LNCAP (cell line): ENCODE measurements around the gene OLFML2B.

ENCODE experiments used
- TF ChIP-seq, protein P1 (sequence below): fragments of 450-650 bp; IDR thresholded peaks from 2 replicates; pipeline ENCODE4 v1.5.1; 2017; ENCODE audit warnings: mild to moderate bottlenecking

Gene OLFML2B

DNA sequence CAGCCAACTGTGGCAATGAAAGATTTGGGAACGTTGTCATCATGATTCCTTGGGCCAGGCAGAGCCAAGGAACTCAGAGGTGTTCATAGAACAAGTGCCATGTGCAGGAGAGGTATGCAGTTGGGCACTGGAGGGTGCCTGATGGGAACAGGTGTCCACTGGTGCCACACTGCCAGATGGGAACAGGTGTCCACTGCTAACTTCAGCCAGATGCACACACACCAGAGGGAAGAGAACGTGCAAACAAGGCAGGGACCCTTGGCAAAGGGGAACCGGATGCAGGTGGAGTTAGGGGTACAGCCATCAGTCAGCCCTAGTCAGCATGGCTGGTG lies 13.5 kb downstream of the OLFML2B start:
- TF ChIP-seq, protein P1, sequence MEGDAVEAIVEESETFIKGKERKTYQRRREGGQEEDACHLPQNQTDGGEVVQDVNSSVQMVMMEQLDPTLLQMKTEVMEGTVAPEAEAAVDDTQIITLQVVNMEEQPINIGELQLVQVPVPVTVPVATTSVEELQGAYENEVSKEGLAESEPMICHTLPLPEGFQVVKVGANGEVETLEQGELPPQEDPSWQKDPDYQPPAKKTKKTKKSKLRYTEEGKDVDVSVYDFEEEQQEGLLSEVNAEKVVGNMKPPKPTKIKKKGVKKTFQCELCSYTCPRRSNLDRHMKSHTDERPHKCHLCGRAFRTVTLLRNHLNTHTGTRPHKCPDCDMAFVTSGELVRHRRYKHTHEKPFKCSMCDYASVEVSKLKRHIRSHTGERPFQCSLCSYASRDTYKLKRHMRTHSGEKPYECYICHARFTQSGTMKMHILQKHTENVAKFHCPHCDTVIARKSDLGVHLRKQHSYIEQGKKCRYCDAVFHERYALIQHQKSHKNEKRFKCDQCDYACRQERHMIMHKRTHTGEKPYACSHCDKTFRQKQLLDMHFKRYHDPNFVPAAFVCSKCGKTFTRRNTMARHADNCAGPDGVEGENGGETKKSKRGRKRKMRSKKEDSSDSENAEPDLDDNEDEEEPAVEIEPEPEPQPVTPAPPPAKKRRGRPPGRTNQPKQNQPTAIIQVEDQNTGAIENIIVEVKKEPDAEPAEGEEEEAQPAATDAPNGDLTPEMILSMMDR, result no peak

DNA sequence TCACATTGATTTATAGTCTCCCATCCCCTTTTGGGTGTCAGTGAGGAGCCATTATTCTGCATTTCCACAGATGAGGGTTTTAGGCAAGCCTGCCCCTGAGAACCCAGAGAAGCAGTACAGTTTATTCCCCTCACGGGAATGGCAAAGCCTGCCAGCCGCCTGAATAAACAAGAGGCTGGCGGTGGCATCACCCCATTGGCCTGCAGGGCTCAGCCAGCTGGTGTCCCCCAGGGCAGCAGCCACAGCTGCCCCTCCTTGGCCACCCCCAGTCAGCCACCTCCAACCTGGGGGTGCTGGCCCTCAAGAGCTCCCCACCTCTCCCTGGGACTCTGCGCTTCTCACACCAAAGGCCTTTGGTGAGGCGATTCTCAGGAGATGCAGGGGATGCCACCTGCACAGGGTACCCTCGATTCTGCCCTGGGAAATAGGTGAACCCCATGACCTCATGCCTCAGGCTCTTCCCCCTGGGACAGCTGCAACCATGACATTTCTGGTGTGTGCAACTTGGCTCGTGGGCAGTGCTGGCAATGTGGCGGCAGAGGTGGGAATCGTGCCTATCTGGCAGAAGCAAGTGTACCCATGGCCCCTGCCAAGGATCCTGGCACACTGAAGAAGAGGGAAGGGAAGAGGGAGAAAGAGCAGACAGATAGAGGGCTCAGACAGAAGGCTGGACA lies 14.0 kb downstream of the OLFML2B start:
- TF ChIP-seq, protein P1, result no peak

DNA sequence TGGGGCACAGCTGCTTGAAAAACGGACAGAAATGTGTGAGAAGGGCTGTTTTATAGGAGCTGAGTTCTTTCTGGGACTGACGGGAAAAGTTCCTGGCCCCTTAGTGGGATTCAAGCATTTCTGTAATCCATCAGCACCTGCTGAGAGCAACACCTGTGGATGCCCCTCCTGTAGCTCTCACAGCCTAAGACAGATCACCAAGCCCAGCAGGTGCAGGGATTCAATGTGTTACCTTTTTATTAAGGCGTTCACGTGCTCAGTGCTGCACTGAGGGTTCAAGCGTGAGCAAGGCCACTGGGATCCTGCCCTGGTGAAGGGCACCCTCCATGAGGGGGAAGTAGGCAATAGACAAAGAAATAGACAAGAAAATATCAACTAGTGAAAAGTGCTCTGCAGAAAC lies 14.9 kb downstream of the OLFML2B start:
- TF ChIP-seq, protein P1, result no peak

DNA sequence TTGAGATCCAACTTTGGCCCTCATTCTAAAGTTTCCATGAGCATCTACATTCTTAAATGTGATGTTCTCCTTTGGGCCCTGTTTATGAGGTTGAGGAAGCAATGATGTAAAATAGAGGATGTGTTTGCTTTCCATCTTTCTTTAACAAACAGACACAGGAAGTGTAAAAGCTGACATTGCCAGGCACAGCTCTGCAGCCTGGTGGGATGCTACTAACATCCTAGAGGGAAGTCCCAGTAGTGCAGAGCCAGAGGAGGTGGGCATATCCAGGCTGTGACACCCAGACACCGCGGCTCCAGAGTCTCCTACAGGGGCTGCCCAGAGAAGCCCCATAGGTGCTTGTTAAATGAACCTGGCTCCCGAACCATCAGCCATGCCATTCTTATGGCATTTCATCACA lies 16.2 kb downstream of the OLFML2B start:
- TF ChIP-seq, protein P1, result no peak

DNA sequence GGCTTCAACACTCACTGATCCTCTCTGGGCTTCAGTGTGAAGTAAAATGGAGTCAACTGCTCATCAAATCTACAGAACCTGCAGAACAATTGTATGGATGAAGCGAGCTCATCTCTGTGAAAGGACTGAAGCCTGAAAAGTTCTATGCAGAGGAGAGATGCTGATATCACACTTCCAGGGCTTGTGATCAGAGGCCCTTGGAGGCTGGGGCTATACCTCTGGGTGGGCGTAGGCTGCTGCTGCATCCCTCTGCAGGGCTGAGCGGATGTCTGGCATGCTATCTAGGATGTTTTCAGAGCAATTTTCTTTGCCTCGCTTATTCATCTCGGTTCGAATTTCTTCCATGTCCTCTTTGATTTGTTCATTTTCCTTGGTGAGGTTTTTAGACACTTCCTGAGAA lies 17.6 kb downstream of the OLFML2B start:
- TF ChIP-seq, protein P1, result no peak

DNA sequence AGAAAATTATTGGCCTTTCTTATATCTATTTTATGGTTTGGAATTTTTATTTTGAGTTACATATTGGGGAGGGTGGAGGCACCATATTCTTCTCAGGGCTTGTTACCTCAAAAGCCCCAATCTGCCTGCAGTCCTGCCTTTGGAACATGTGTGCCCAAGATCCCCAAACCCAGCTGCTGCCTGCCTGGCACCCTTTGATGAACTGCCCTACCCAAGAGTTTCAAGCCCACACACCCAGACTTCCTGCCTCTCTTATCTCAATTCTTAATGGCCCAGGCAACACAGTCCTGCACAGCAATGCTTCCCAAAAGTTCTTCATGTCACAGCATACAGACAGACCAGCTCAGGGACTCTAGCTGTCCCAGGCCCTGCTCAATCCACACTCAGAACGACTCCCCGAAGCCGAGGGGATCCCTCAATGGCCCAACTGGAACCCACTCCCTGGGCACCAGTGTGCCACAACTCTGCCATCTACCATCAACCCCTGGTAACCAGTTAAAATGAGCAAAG lies 19.2 kb downstream of the OLFML2B start:
- TF ChIP-seq, protein P1, result no peak

DNA sequence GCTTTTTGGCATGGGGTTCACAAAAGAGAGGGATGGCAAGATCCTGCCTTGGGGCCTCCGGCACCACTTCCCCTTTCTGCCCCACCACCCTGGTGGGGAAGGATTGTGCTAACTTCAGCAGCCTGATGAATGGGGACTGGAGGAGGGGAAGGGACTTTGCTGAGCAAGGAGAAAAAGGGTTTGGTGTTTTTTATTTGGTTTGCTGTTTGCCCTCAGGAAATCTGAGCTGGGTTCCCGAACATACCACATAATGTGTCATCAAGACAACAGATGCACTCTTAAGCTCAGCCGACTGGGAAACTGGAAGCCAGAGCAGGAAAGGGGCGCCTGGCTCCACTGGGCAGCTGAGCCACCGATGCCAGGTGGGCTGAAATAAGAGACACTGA lies 19.8 kb downstream of the OLFML2B start:
- TF ChIP-seq, protein P1, result no peak
